ENCODE measurements around the gene TRAM2. TPM values are rescaled to one million over a fixed set of nuclear protein-coding genes. Genes with fewer than 3 reads are reported as not detected.

Gene TRAM2
- total RNA-seq, 1 experiment from 2014 or later = 13.4 TPM

- TF ChIP-seq ZBTB43 (CRISPR knock-in tag; IDR thresholded peaks at IDR 0.05) = no peak
- no peak for TF ChIP-seq PRRX2 (CRISPR knock-in tag; IDR thresholded peaks at IDR 0.05)
- no peak for TF ChIP-seq ZMAT4 (CRISPR knock-in tag; IDR thresholded peaks at IDR 0.05)
- TF ChIP-seq FOXK1 (CRISPR knock-in tag; IDR thresholded peaks at IDR 0.05) = no peak
- no peak for TF ChIP-seq USF1 (CRISPR knock-in tag; IDR thresholded peaks at IDR 0.05)
- TF ChIP-seq SP1 (CRISPR knock-in tag; conservative IDR thresholded peaks at IDR 0.05) = no peak
These were observed 80.2 kb downstream of the TRAM2 start (continued) for GRCh38 chr6:52496631-52497030.

- Mint-ChIP-seq H3K4me1 (peaks cover 15% of the 10 kb centered on the region), H3K9me3 (peaks cover 12% of the 10 kb centered on the region), H3K4me3 (no peak overlapping the region), H3K27me3 (ENCODE audit: low read depth) (no peaks in the 10 kb centered on the region), H3K27ac (no peak overlapping the region), H3K36me3 (peaks cover 11% of the 10 kb centered on the region)
- no peak for DNase-seq (ENCODE audit: low spot score)
- ChIA-PET POLR2A (no interaction called here), CTCF (no interaction called here)
- no peak for TF ChIP-seq HMGA2 (CRISPR knock-in tag; IDR thresholded peaks at IDR 0.05)
- no peak for TF ChIP-seq CREB1 (CRISPR knock-in tag; IDR thresholded peaks at IDR 0.05)
- no peak for TF ChIP-seq TEAD1 (CRISPR knock-in tag; IDR thresholded peaks at IDR 0.05)
- no peak for TF ChIP-seq ELF4 (CRISPR knock-in tag; IDR thresholded peaks at IDR 0.05; ENCODE audit: low read depth)
- TF ChIP-seq TCF7 (CRISPR knock-in tag; IDR thresholded peaks at IDR 0.05; ENCODE audit: low read depth) = no peak
- TF ChIP-seq FOXJ3 (CRISPR knock-in tag; IDR thresholded peaks at IDR 0.05; ENCODE audit: borderline replicate concordance) = no peak
- TF ChIP-seq, protein P1, sequence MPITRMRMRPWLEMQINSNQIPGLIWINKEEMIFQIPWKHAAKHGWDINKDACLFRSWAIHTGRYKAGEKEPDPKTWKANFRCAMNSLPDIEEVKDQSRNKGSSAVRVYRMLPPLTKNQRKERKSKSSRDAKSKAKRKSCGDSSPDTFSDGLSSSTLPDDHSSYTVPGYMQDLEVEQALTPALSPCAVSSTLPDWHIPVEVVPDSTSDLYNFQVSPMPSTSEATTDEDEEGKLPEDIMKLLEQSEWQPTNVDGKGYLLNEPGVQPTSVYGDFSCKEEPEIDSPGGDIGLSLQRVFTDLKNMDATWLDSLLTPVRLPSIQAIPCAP (CRISPR knock-in tag; IDR thresholded peaks at IDR 0.05) = no peak
- no peak for TF ChIP-seq RELA (CRISPR knock-in tag; IDR thresholded peaks at IDR 0.05; ENCODE audit: borderline replicate concordance)
- no peak for TF ChIP-seq SOX15 (CRISPR knock-in tag; IDR thresholded peaks at IDR 0.05)
- no peak for TF ChIP-seq NFATC4 (CRISPR knock-in tag; IDR thresholded peaks at IDR 0.05)
- no peak for TF ChIP-seq JAZF1 (CRISPR knock-in tag; IDR thresholded peaks at IDR 0.05)
- no peak for TF ChIP-seq ZBTB21 (CRISPR knock-in tag; IDR thresholded peaks at IDR 0.05; ENCODE audit: borderline replicate concordance)
- TF ChIP-seq ZNF317 (CRISPR knock-in tag; IDR thresholded peaks at IDR 0.05; ENCODE audit: borderline replicate concordance, low read depth) = no peak
- TF ChIP-seq SP1 (CRISPR knock-in tag; conservative IDR thresholded peaks at IDR 0.05) = no peak
- no peak for TF ChIP-seq ATF3 (CRISPR knock-in tag; conservative IDR thresholded peaks at IDR 0.05)
- no peak for TF ChIP-seq ESRRA (CRISPR knock-in tag; IDR thresholded peaks at IDR 0.05; ENCODE audit: borderline replicate concordance)
- TF ChIP-seq ZNF425 (CRISPR knock-in tag; conservative IDR thresholded peaks at IDR 0.05) = no peak
- TF ChIP-seq, protein P2, sequence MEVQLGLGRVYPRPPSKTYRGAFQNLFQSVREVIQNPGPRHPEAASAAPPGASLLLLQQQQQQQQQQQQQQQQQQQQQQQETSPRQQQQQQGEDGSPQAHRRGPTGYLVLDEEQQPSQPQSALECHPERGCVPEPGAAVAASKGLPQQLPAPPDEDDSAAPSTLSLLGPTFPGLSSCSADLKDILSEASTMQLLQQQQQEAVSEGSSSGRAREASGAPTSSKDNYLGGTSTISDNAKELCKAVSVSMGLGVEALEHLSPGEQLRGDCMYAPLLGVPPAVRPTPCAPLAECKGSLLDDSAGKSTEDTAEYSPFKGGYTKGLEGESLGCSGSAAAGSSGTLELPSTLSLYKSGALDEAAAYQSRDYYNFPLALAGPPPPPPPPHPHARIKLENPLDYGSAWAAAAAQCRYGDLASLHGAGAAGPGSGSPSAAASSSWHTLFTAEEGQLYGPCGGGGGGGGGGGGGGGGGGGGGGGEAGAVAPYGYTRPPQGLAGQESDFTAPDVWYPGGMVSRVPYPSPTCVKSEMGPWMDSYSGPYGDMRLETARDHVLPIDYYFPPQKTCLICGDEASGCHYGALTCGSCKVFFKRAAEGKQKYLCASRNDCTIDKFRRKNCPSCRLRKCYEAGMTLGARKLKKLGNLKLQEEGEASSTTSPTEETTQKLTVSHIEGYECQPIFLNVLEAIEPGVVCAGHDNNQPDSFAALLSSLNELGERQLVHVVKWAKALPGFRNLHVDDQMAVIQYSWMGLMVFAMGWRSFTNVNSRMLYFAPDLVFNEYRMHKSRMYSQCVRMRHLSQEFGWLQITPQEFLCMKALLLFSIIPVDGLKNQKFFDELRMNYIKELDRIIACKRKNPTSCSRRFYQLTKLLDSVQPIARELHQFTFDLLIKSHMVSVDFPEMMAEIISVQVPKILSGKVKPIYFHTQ (CRISPR knock-in tag; IDR thresholded peaks at IDR 0.05) = no peak
- TF ChIP-seq STAT6 (CRISPR knock-in tag; conservative IDR thresholded peaks at IDR 0.05; ENCODE audit: low read depth) = no peak
- TF ChIP-seq TEAD4 (CRISPR knock-in tag; IDR thresholded peaks at IDR 0.05) = no peak
- no peak for ATAC-seq
These were observed 80.9 kb downstream of the TRAM2 start for GRCh38 chr6:52495922-52496321.
